OCI-LY3 (cell line): Measurements from ENCODE around the gene IL3.

Experiments
- H2AFZ ChIP-seq: fragments of 200-600, 300-600 bp; shearing (Covaris generic); 2 replicates; pipeline ENCODE4 v1.6.0; 2014; ENCODE audit warnings: antibody characterized with exemption, low read depth, low read length
- H3K27ac ChIP-seq: fragments of 200-600, 300-600 bp; sonication (generic); 2 replicates; pipeline ENCODE4 v1.5.1; 2014; ENCODE audit warnings: mild to moderate bottlenecking, low read length, moderate library complexity, mixed read lengths
- H3K27me3 ChIP-seq: fragments of 200-600, 300-600 bp; sonication (generic); 2 replicates; pipeline ENCODE4 v1.6.1; 2014; ENCODE audit warnings: low read depth, low read length, mixed read lengths
- H3K36me3 ChIP-seq: fragments of 200-600, 300-600 bp; sonication (generic); replicated peaks from 2 replicates; pipeline ENCODE3; 2014; ENCODE audit warnings: low read depth, low read length, mixed read lengths
- H3K4me1 ChIP-seq: fragments of 300-600, 200-600 bp; sonication (generic); 2 replicates; pipeline ENCODE4 v1.6.1; 2014; ENCODE audit warnings: low read length, mixed read lengths
- H3K4me2 ChIP-seq: fragments of 200-600, 300-600 bp; sonication (generic); 2 replicates; pipeline ENCODE4 v1.6.1; 2014; ENCODE audit warnings: low read length, mixed read lengths
- H3K4me3 ChIP-seq: fragments of 300-600, 200-600 bp; sonication (generic); 2 replicates; pipeline ENCODE4 v1.5.1; 2014; ENCODE audit warnings: antibody characterized with exemption, mild to moderate bottlenecking, low read length, moderate library complexity
- H3K79me2 ChIP-seq: fragments of 300-600, 200-600 bp; shearing (Covaris generic); 2 replicates; pipeline ENCODE4 v1.6.1; 2014; ENCODE audit warnings: mild to moderate bottlenecking, low read length, mixed read lengths
- H3K9ac ChIP-seq: fragments of 300-600, 200-600 bp; shearing (Covaris generic); 2 replicates; pipeline ENCODE4 v1.6.0; 2014; ENCODE audit warnings: mild to moderate bottlenecking, low read length, moderate library complexity
- H3K9me3 ChIP-seq: fragments of 200-600, 300-600 bp; shearing (Covaris generic); 2 replicates; pipeline ENCODE4 v1.6.1; 2014; ENCODE audit warnings: low read length, mixed read lengths; ENCODE audit not compliant: insufficient read depth
- H4K20me1 ChIP-seq: fragments of 200-600, 300-600 bp; sonication (generic); 2 replicates; pipeline ENCODE4 v1.6.1; 2016; ENCODE audit warnings: low read length, mixed read lengths; ENCODE audit not compliant: insufficient read depth
- CTCF ChIP-seq: fragments of 200-600, 300-600 bp; sonication (generic); IDR thresholded peaks from 2 replicates; pipeline ENCODE4 v1.5.1; 2014; ENCODE audit warnings: antibody characterized with exemption, low read length, low read depth
- EZH2phosphoT487 ChIP-seq: fragments of 200-600 bp; shearing (Covaris generic); IDR thresholded peaks from 2 replicates; pipeline ENCODE4 v1.6.1; 2018; ENCODE audit warnings: antibody characterized with exemption, mixed run types, low read depth

Gene IL3

GRCh38 chr5:132087176-132087575 is 26.7 kb downstream of the IL3 start:
- Histone ChIP-seq H3K36me3 (no peaks in the 10 kb centered on the region), H3K79me2 (no peaks in the 10 kb centered on the region), H2AFZ (no peak overlapping the region), H4K20me1 (no peaks in the 10 kb centered on the region), H3K4me2 (no peak overlapping the region), H3K4me3 (no peak overlapping the region), H3K9ac (no peak overlapping the region), H3K4me1 (peaks cover 7% of the 10 kb centered on the region; the same call in 1 of the 2 replicates), H3K27ac (no peak overlapping the region), H3K9me3 (no peaks in the 10 kb centered on the region), H3K27me3 (no peaks in the 10 kb centered on the region; the same call in 1 of the 2 replicates)
- no peak for TF ChIP-seq CTCF
- TF ChIP-seq EZH2phosphoT487: no peak

GRCh38 chr5:132087661-132088060 is 27.2 kb downstream of the IL3 start:
- Histone ChIP-seq H3K27ac (no peak overlapping the region), H3K9me3 (no peaks in the 10 kb centered on the region), H3K4me1 (peaks cover 6% of the 10 kb centered on the region; the same call in 1 of the 2 replicates), H3K9ac (no peak overlapping the region), H4K20me1 (no peaks in the 10 kb centered on the region), H2AFZ (no peak overlapping the region), H3K36me3 (no peaks in the 10 kb centered on the region), H3K4me2 (no peak overlapping the region), H3K79me2 (no peaks in the 10 kb centered on the region), H3K4me3 (no peak overlapping the region), H3K27me3 (peaks cover 2% of the 10 kb centered on the region; the same call in 1 of the 2 replicates)
- TF ChIP-seq EZH2phosphoT487: no peak
- TF ChIP-seq CTCF: no peak

- no peak overlapping the region for H3K4me2 ChIP-seq
- H3K4me1 ChIP-seq: peaks cover 6% of the 10 kb centered on the region
- no peak overlapping the region for H3K27ac ChIP-seq
- H3K9ac ChIP-seq: no peak overlapping the region
- H2AFZ ChIP-seq: no peak overlapping the region
- no peaks in the 10 kb centered on the region for H3K79me2 ChIP-seq
- H3K9me3 ChIP-seq: no peaks in the 10 kb centered on the region
- no peaks in the 10 kb centered on the region for H3K36me3 ChIP-seq
- no peak for TF ChIP-seq CTCF
- no peak for TF ChIP-seq EZH2phosphoT487
- H3K27me3 ChIP-seq: peaks cover 11% of the 10 kb centered on the region
- H4K20me1 ChIP-seq: no peaks in the 10 kb centered on the region
- H3K4me3 ChIP-seq: no peak overlapping the region
Observed at GRCh38 chr5:132089363-132089762, 28.9 kb downstream of the IL3 start.

GRCh38 chr5:132090107-132090506 is 29.7 kb downstream of the IL3 start:
- H3K27ac ChIP-seq: no peak overlapping the region
- no peak for TF ChIP-seq CTCF
- no peak for TF ChIP-seq EZH2phosphoT487

More at GRCh38 chr5:132090107-132090506, 29.7 kb downstream of the IL3 start:
- H2AFZ ChIP-seq: no peak overlapping the region
- H4K20me1 ChIP-seq: no peaks in the 10 kb centered on the region
- no peaks in the 10 kb centered on the region for H3K79me2 ChIP-seq
- no peak overlapping the region for H3K4me3 ChIP-seq
- peaks cover 14% of the 10 kb centered on the region for H3K4me1 ChIP-seq
- no peaks in the 10 kb centered on the region for H3K9me3 ChIP-seq
- peaks cover 14% of the 10 kb centered on the region for H3K27me3 ChIP-seq
- H3K9ac ChIP-seq: no peak overlapping the region
- no peaks in the 10 kb centered on the region for H3K36me3 ChIP-seq
- no peak overlapping the region for H3K4me2 ChIP-seq
